HEK293 (cell line): ENCODE data around the gene SLC35F3.

Experiments used
- ZFHX2 ChIP-seq: fragments of 450-650 bp; formaldehyde crosslinking; conservative IDR thresholded peaks from 2 replicates; pipeline ENCODE4 v1.5.1; 2016; ENCODE audit warnings: missing biosample characterization, missing genetic modification characterization
- ZFP3 ChIP-seq: fragments of 450-650 bp; formaldehyde crosslinking; IDR thresholded peaks from 2 replicates; pipeline ENCODE4 v1.5.1; 2016; ENCODE audit warnings: low read depth, missing biosample characterization, missing genetic modification characterization
- ZNF266 ChIP-seq: fragments of 450-650 bp; formaldehyde crosslinking; IDR thresholded peaks from 2 replicates; pipeline ENCODE4 v1.5.1; 2016; ENCODE audit warnings: missing biosample characterization, missing genetic modification characterization, low read depth
- ZNF596 ChIP-seq: fragments of 450-650 bp; IDR thresholded peaks from 2 replicates; pipeline ENCODE4 v1.5.0; 2018; ENCODE audit warnings: missing biosample characterization, mild to moderate bottlenecking, missing genetic modification characterization, moderate library complexity

- TF ChIP-seq ZNF266 (tag by site-specific recombination) (no peak), ZNF596 (tag by site-specific recombination) (no peak), ZFHX2 (tag by site-specific recombination) (no peak), ZFP3 (tag by site-specific recombination) (no peak)
Observed at GRCh38 chr1:233940908-233941307, 36.4 kb downstream of the SLC35F3 start.
